ENCODE results near the gene JUP.

DNA sequence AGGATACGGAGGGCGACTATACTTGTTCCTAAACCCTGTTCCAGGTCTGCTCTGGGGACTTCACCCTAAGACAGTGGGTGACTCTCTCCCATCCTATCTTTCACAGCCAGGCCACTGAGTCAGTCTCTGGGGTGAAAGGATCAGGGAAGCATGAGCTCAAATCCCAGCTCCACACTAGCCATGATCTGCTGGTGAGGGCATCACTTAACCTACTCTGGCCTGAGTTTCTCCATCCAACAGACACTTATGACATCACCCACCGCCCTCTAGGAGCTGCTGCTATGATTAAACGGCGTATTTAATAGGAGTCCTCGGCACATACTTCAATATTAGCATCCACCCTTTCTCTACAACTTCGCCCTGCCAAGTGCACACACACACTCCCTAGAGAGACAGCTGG lies 64.3 kb downstream of the JUP start:
- TF ChIP-seq CTCF (IDR thresholded peaks at IDR 0.05) (no peak), EP300 (IDR thresholded peaks at IDR 0.05) (no peak)
